22Rv1 (cell line): Measurements from ENCODE around the gene P3H3.

Experiments used
- ZFX ChIP-seq: fragments of 450-650 bp; IDR thresholded peaks from 2 replicates; pipeline ENCODE4 v1.6.1; 2017; ENCODE audit warnings: antibody characterized with exemption, borderline replicate concordance
- TF ChIP-seq, protein P1 (sequence below): fragments of 450-650 bp; IDR thresholded peaks from 2 replicates; pipeline ENCODE4 v1.5.1; 2017; ENCODE audit warnings: mild to moderate bottlenecking

DNA sequence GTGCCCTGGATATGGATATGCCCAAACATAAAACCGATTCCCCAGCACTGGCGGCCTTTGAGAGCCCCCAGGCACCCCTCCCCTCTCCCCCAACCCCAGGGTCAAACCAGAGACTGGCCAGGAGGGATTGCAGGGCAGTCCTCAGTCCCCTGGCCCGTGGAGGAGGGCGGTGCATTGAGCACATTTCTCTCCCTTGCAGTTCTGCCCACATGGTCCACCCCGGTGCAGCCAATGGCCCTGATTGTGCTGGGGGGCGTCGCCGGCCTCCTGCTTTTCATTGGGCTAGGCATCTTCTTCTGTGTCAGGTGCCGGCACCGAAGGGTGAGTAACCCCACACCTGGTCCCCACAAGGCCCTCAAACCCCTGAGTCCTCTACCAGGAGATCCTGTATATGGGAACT lies 10.0 kb upstream of the P3H3 start:
- TF ChIP-seq, protein P1, sequence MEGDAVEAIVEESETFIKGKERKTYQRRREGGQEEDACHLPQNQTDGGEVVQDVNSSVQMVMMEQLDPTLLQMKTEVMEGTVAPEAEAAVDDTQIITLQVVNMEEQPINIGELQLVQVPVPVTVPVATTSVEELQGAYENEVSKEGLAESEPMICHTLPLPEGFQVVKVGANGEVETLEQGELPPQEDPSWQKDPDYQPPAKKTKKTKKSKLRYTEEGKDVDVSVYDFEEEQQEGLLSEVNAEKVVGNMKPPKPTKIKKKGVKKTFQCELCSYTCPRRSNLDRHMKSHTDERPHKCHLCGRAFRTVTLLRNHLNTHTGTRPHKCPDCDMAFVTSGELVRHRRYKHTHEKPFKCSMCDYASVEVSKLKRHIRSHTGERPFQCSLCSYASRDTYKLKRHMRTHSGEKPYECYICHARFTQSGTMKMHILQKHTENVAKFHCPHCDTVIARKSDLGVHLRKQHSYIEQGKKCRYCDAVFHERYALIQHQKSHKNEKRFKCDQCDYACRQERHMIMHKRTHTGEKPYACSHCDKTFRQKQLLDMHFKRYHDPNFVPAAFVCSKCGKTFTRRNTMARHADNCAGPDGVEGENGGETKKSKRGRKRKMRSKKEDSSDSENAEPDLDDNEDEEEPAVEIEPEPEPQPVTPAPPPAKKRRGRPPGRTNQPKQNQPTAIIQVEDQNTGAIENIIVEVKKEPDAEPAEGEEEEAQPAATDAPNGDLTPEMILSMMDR = no peak
- no peak for TF ChIP-seq ZFX
